H1 (cell line): ENCODE results near the gene GLRX5. TPM values are rescaled to one million over a fixed set of nuclear protein-coding genes. Genes with fewer than 3 reads are reported as not detected.

Experiments used
- CTCF ChIA-PET: fragments of 300-600 bp; sonication (Branson Sonifier 250); formaldehyde crosslinking; loops from one replicate; lab custom pipeline; 2021; ENCODE audit not compliant: partially characterized antibody; lab: Charles Lee
- POLR2A ChIA-PET: fragments of 300-600 bp; sonication (Branson Sonifier 250); formaldehyde crosslinking; loops from one replicate; lab custom pipeline; 2021; ENCODE audit warnings: inconsistent platforms; ENCODE audit not compliant: partially characterized antibody; lab: Charles Lee
- DNase-seq, 2 experiments: peaks; one replicate each; pipeline versions ENCODE4 v3.0.0 to v3.0.0-alpha.2; 2010 to 2022; ENCODE audit warnings: low spot score in 2 of 2, low read depth in 1 of 2, mixed read lengths in 1 of 2
- FAIRE-seq: peaks from 2 replicates; lab custom pipeline; 2011; peaks lifted over from hg19 to GRCh38; lab: Jason Lieb, UNC
- H2AFZ ChIP-seq: 2 replicates; pipeline ENCODE4 v1.8.1; 2012; ENCODE audit warnings: low read length, inconsistent platforms
- H2AK5ac ChIP-seq: 2 replicates; pipeline ENCODE4 v1.6.1; 2013; ENCODE audit warnings: low read depth, low read length
- H2BK120ac ChIP-seq: replicated peaks from 2 replicates; pipeline ENCODE3; 2013; ENCODE audit warnings: low read depth, low read length, inconsistent platforms
- H2BK12ac ChIP-seq: 2 replicates; pipeline ENCODE4 v1.6.1; 2013; ENCODE audit warnings: low read depth, low read length
- H2BK15ac ChIP-seq: 2 replicates; pipeline ENCODE4 v1.6.1; 2013; ENCODE audit warnings: low read length
- H2BK20ac ChIP-seq: 2 replicates; pipeline ENCODE4 v1.6.1; 2013; ENCODE audit warnings: low read length
- H2BK5ac ChIP-seq: 2 replicates; pipeline ENCODE4 v1.6.1; 2013; ENCODE audit warnings: low read depth, low read length
- H3K14ac ChIP-seq: 2 replicates; pipeline ENCODE4 v1.6.1; 2013; ENCODE audit warnings: inconsistent platforms; ENCODE audit not compliant: insufficient read length
- H3K18ac ChIP-seq: 2 replicates; pipeline ENCODE4 v1.6.1; 2013; ENCODE audit warnings: low read length; ENCODE audit errors: extremely low read depth
- H3K23ac ChIP-seq: 2 replicates; pipeline ENCODE4 v1.6.1; 2013; ENCODE audit warnings: inconsistent platforms; ENCODE audit not compliant: insufficient read length
- H3K23me2 ChIP-seq: 2 replicates; pipeline ENCODE4 v1.6.1; 2013; ENCODE audit warnings: low read depth, low read length
- H3K27ac ChIP-seq: 2 replicates; pipeline ENCODE4 v1.6.1; 2011; ENCODE audit warnings: low read depth, low read length, inconsistent platforms
- H3K27me3 ChIP-seq, 4 experiments: replicated peaks in 1 of 4; 1 replicate in 1 of 4; 2 replicates in 3 of 4; pipeline versions ENCODE4 v1.6.1 to v1.8.1; 2011 to 2013; ENCODE audit warnings: low read length in 3 of 4, mild to moderate bottlenecking in 3 of 4, inconsistent platforms in 2 of 4, mixed read lengths in 2 of 4, moderate library complexity in 1 of 4; ENCODE audit not compliant: control insufficient read depth in 3 of 4, insufficient read depth in 3 of 4; ENCODE audit errors: extremely low read depth in 1 of 4
- H3K36me3 ChIP-seq, 4 experiments: 2 replicates each; pipeline versions ENCODE4 v1.6.1 to v1.8.1; 2011 to 2013; ENCODE audit warnings: mild to moderate bottlenecking in 4 of 4, low read length in 3 of 4, moderate library complexity in 2 of 4, control low read depth in 1 of 4, inconsistent platforms in 1 of 4; ENCODE audit not compliant: insufficient read depth in 4 of 4, control insufficient read depth in 2 of 4
- H3K4ac ChIP-seq: replicated peaks from 2 replicates; pipeline ENCODE3; 2013; ENCODE audit warnings: low read length, low read depth, mixed read lengths, inconsistent platforms; ENCODE audit not compliant: insufficient read length
- H3K4me1 ChIP-seq, 4 experiments: replicated peaks in 1 of 4; 1 replicate in 1 of 4; 2 replicates in 3 of 4; pipeline versions ENCODE4 v1.6.1 to v1.8.1; 2011 to 2013; ENCODE audit warnings: low read length in 3 of 4, inconsistent platforms in 2 of 4, mixed read lengths in 1 of 4; ENCODE audit not compliant: insufficient read depth in 4 of 4, control insufficient read depth in 3 of 4
- H3K4me2 ChIP-seq, 2 experiments: 2 replicates each; pipeline versions ENCODE4 v1.6.1 to v1.8.1; 2011 to 2013; ENCODE audit warnings: low read depth in 2 of 2, low read length in 2 of 2, control low read depth in 1 of 2, inconsistent platforms in 1 of 2, mild to moderate bottlenecking in 1 of 2; ENCODE audit not compliant: insufficient read depth in 1 of 2
- H3K4me3 ChIP-seq, 4 experiments: fragments of 200-600, 300-600 bp in 1 of 4; sonication (generic), shearing (Covaris generic), sonication (Bioruptor Twin) in 1 of 4; 2 replicates each; pipeline versions ENCODE4 v1.5.1 to v1.8.1; 2011 to 2016; ENCODE audit warnings: low read length in 4 of 4, low read depth in 3 of 4, control low read depth in 2 of 4, inconsistent platforms in 2 of 4, mild to moderate bottlenecking in 2 of 4, mixed read lengths in 1 of 4, moderate library complexity in 1 of 4; ENCODE audit not compliant: insufficient read depth in 2 of 4; ENCODE audit errors: extremely low read depth in 1 of 4
- H3K56ac ChIP-seq: replicated peaks from 2 replicates; pipeline ENCODE3; 2013; ENCODE audit warnings: low read depth, mild to moderate bottlenecking, mixed read lengths, low read length, inconsistent platforms; ENCODE audit not compliant: insufficient read length
- H3K79me1 ChIP-seq: 2 replicates; pipeline ENCODE4 v1.6.1; 2013; ENCODE audit warnings: low read depth, low read length, control low read depth
- H3K79me2 ChIP-seq, 2 experiments: 2 replicates each; pipeline versions ENCODE4 v1.6.1 to v1.8.1; 2012 to 2013; ENCODE audit warnings: low read length in 2 of 2, mild to moderate bottlenecking in 2 of 2, inconsistent platforms in 1 of 2; ENCODE audit not compliant: insufficient read depth in 2 of 2, control insufficient read depth in 1 of 2
- H3K9ac ChIP-seq, 4 experiments: replicated peaks in 1 of 4; 1 replicate in 1 of 4; 2 replicates in 3 of 4; pipeline versions ENCODE4 v1.6.1 to v1.8.1; 2011 to 2013; ENCODE audit warnings: low read depth in 3 of 4, low read length in 3 of 4, control low read depth in 2 of 4, mild to moderate bottlenecking in 2 of 4, moderate library complexity in 2 of 4, inconsistent platforms in 1 of 4; ENCODE audit errors: extremely low read depth in 1 of 4
- H3K9me3 ChIP-seq, 2 experiments: 2 replicates each; pipeline versions ENCODE4 v1.6.1 to v1.8.1; 2012 to 2013; ENCODE audit warnings: mild to moderate bottlenecking in 2 of 2, moderate library complexity in 2 of 2, control low read depth in 1 of 2, inconsistent platforms in 1 of 2, low read depth in 1 of 2, low read length in 1 of 2, mixed read lengths in 1 of 2; ENCODE audit not compliant: insufficient read depth in 2 of 2
- H4K20me1 ChIP-seq, 2 experiments: replicated peaks in 1 of 2; 2 replicates each; pipeline versions ENCODE3 to v1.8.1; 2011 to 2013; ENCODE audit warnings: inconsistent platforms in 2 of 2, low read length in 2 of 2, mild to moderate bottlenecking in 1 of 2; ENCODE audit not compliant: insufficient read depth in 2 of 2, control insufficient read depth in 1 of 2
- H4K5ac ChIP-seq: 2 replicates; pipeline ENCODE4 v1.6.1; 2013; ENCODE audit warnings: low read length, low read depth, mixed read lengths, inconsistent platforms; ENCODE audit not compliant: insufficient read length
- H4K8ac ChIP-seq: 2 replicates; pipeline ENCODE4 v1.8.0; 2013; ENCODE audit warnings: mild to moderate bottlenecking, moderate library complexity, low read length, inconsistent platforms; ENCODE audit not compliant: insufficient read depth; ENCODE audit errors: extremely low read depth
- H4K91ac ChIP-seq: replicated peaks from 2 replicates; pipeline ENCODE3; 2013; ENCODE audit warnings: low read length, mixed read lengths, inconsistent platforms; ENCODE audit not compliant: insufficient read length
- CEBPB ChIP-seq: IDR thresholded peaks from 2 replicates; pipeline ENCODE4 v1.6.1; 2012; ENCODE audit warnings: low read depth, low read length
- RFX5 ChIP-seq: IDR thresholded peaks from 2 replicates; pipeline ENCODE4 v1.6.1; 2011; ENCODE audit warnings: low read depth, low read length, improper control_type of control experiment, borderline replicate concordance
- RNF2 ChIP-seq: fragments of 200-900, 300-1000 bp; sonication (generic); IDR thresholded peaks from 2 replicates; pipeline ENCODE4 v1.7.1; 2016; ENCODE audit warnings: borderline replicate concordance, low read depth, mild to moderate bottlenecking, antibody characterized with exemption, low read length; ENCODE audit not compliant: poor library complexity, severe bottlenecking; ENCODE audit errors: missing control alignments
- TCF12 ChIP-seq: IDR thresholded peaks from 2 replicates; pipeline ENCODE4 v1.6.1; 2011; ENCODE audit warnings: low read depth, mild to moderate bottlenecking, low read length
- WGBS, 2 experiments: shearing (Covaris generic) in 1 of 2; methylation state at CpG; one replicate each; pipeline versions ENCODE4 v1.1.6 to v1.1.7; 2013 to 2015; ENCODE audit warnings: low lambda C conversion rate in 2 of 2, mixed read lengths in 2 of 2, inconsistent platforms in 1 of 2, low coverage in 1 of 2, missing lambda C conversion rate in 1 of 2; ENCODE audit not compliant: insufficient replicate concordance in 2 of 2, insufficient coverage in 1 of 2, insufficient read length in 1 of 2; ENCODE audit errors: extremely low coverage in 1 of 2, missing lambda C conversion rate in 1 of 2; 5-methylcytosine and 5-hydroxymethylcytosine counted together
- polyA plus RNA-seq, 7 experiments: library from polyadenylated mRNA; depleted of rRNA in 3 of 7; stranded (reverse) in 5 of 7; unstranded in 2 of 7; fragments of >200 nt in 5 of 7; fragments of 200-250 nt in 2 of 7; gene quantifications; 1 replicate in 5 of 7; 2 replicates in 1 of 7; 4 replicates in 1 of 7; pipeline versions ENCODE4 v1.2.1 to v1.2.3, GENCODE V29; 2011 to 2013; ENCODE audit warnings: missing spikeins in 2 of 7, mixed read lengths in 2 of 7
- total RNA-seq: library from RNA; stranded (reverse); fragmentation: NEBNext Ultra II Directional; extraction: Animal tissue kit (Norgen Biotek cat#: 25700); gene quantifications from 2 replicates; pipeline ENCODE4 v1.2.1, GENCODE V29; 2021

GLRX5 gene
- total and polyA plus RNA-seq, 2 of the 8 experiments (the other 6 are each of a cell fraction or from before 2014, with no cell fraction given): 70.1 to 88.8 TPM

DNA sequence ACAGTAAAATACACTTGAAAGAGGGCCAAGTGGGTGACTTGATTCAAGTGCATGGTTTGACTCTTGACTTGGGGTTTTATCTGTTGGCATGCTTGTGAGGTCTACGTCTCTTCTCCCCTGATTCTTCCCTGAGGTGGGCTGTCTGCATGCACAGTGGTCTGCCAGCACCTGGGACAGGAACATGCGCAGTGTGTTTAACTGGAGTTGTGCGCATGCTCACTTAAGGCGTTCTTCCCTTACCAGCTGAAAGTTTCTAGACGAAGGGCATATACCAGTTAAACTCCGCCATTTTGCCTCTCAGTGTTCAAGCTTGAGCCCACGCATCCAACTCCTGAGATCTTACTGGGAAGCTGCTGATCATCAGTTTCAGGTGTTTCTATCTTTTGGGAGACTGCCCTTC lies 38.5 kb downstream of the GLRX5 start:
- 92% methylated on average over 7 of the region's 7 CpGs; no CpG with 5 or more reads in 1 of the 2 experiments for WGBS, 2 experiments
- H2BK15ac ChIP-seq: no peak overlapping the region
- CTCF ChIA-PET: interaction anchor here (0.6 to 4.3 kb wide), 10 partner anchors 8 to 120 kb away, joined by 3 to 26 read pairs (median 4); partner anchors contain the start of gene TCL1B

More for the DNA sequence above, 38.5 kb downstream of the GLRX5 start:
- Histone ChIP-seq H3K56ac (no peak overlapping the region), H3K27ac (no peak overlapping the region), H2BK20ac (no peak overlapping the region), H3K18ac (no peak overlapping the region), H3K9ac (no peak overlapping the region), H2AFZ (no peak overlapping the region), H2BK120ac (no peak overlapping the region), H3K9me3 (no peaks in the 10 kb centered on the region), H4K20me1 (no peaks in the 10 kb centered on the region), H4K8ac (no peak overlapping the region), H3K36me3 (no peaks in the 10 kb centered on the region; a peak in 1 of 8 replicates), H3K4me2 (no peak overlapping the region), H3K79me1 (no peaks in the 10 kb centered on the region), H4K91ac (no peak overlapping the region), H3K79me2 (no peaks in the 10 kb centered on the region), H3K4me3 (no peak overlapping the region), H2AK5ac (no peak overlapping the region), H3K4me1 (peaks cover 0 to 6% (median 2%) of the 10 kb centered on the region in 4 experiments; a peak in 6 of 7 replicates), H3K23me2 (no peaks in the 10 kb centered on the region), H2BK12ac (no peak overlapping the region), H3K27me3 (peaks cover 0 to 6% (median 4%) of the 10 kb centered on the region in 4 experiments; a peak in 4 of 7 replicates), H2BK5ac (no peak overlapping the region), H3K4ac (no peak overlapping the region), H4K5ac (no peak overlapping the region), H3K23ac (no peak overlapping the region), H3K14ac (no peak overlapping the region)
- no peak for FAIRE-seq
- TF ChIP-seq RNF2 (no peak), CEBPB (no peak), TCF12 (no peak), RFX5 (no peak)
- no peak for DNase-seq
- POLR2A ChIA-PET: no interaction called here
